Peyer's patch (tissue), 4 donors: ENCODE measurements around the gene MBNL2. TPM values are rescaled to one million over a fixed set of nuclear protein-coding genes. Genes with fewer than 3 reads are reported as not detected.

Experiments
- DNase-seq, 3 donors: peaks; one replicate each; pipeline ENCODE4 v3.0.0-alpha.2; 2017 to 2019
- H3K27ac ChIP-seq, 4 donors: fragments of 200-600 bp; sonication (generic); one replicate each; pipeline ENCODE4 v1.5.1; 2016 to 2019
- H3K27me3 ChIP-seq, 2 donors: fragments of 200-600 bp; sonication (generic); one replicate each; pipeline ENCODE4 v1.5.1; 2019
- H3K36me3 ChIP-seq, 3 donors: fragments of 200-600 bp; sonication (generic); one replicate each; pipeline ENCODE4 v1.5.1; 2016 to 2019
- H3K4me1 ChIP-seq, 4 donors: fragments of 200-600 bp; sonication (generic); one replicate each; pipeline ENCODE4 v1.5.1; 2016 to 2019
- H3K4me3 ChIP-seq, 4 donors: fragments of 200-600 bp; sonication (generic); 1 replicate in 3 of 4; 2 replicates in 1 of 4; pipeline ENCODE4 v1.5.1; 2016 to 2019; ENCODE audit warnings: mild to moderate bottlenecking in 1 of 4
- H3K9me3 ChIP-seq, 4 donors: fragments of 200-600 bp; sonication (generic); one replicate each; pipeline ENCODE4 v1.5.1; 2016 to 2019; ENCODE audit warnings: mild to moderate bottlenecking in 1 of 4
- CTCF ChIP-seq, 6 experiments: fragments of 450-650 bp in 4 of 6; fragments of 200-600 bp in 2 of 6; sonication (generic) in 1 of 6; IDR thresholded peaks; one replicate each; pipeline ENCODE4 v1.5.1; 2017 to 2019; ENCODE audit warnings: antibody characterized with exemption in 6 of 6, mild to moderate bottlenecking in 3 of 6, moderate library complexity in 1 of 6
- POLR2A ChIP-seq, 2 donors: fragments of 450-650 bp; IDR thresholded peaks; one replicate each; pipeline ENCODE4 v1.5.1; 2017; ENCODE audit warnings: antibody characterized with exemption in 2 of 2, mild to moderate bottlenecking in 2 of 2, moderate library complexity in 2 of 2
- total RNA-seq, 4 donors: library from RNA; depleted of rRNA; stranded (reverse); fragments of >200 nt; gene quantifications; one replicate each; pipeline ENCODE4 v1.1.0, GENCODE V29; 2016

Gene MBNL2
- total RNA-seq, 4 donors from 2014 or later = 27.0 to 44.6 (median 36.3) TPM

GRCh38 chr13:97185291-97185690 is 36.8 kb upstream of the MBNL2 start:
- no peaks in the 10 kb centered on the region for H3K27me3 ChIP-seq
- H3K4me1 ChIP-seq = no peaks in the 10 kb centered on the region
- H3K9me3 ChIP-seq = no peaks in the 10 kb centered on the region
- H3K27ac ChIP-seq = no peak overlapping the region
- no peak for DNase-seq
- no peaks in the 10 kb centered on the region for H3K36me3 ChIP-seq
- H3K4me3 ChIP-seq = no peak overlapping the region
- no peak for TF ChIP-seq CTCF (IDR thresholded peaks at IDR 0.05)
- no peak for TF ChIP-seq POLR2A (IDR thresholded peaks at IDR 0.05)

DNA sequence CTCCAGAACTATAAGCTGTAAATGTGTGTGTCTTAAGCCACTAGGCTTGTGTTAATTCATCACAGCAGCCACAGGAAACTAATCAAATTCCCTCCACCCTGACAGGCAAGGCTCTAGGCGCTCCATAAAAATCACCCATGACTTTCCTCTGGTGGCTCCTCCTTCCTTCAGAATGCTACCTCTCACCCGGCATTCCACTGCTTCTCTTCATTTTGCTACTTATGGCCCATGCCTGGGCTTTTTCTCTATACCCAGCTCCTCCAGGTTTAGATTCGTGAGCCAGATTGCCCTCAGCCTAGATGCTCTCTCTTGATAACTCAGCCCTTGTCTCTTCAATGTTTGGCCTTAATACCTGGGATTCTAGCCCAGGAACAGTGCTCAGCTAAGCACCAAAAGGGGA is 36.4 kb upstream of the MBNL2 start:
- Histone ChIP-seq H3K9me3 (no peaks in the 10 kb centered on the region), H3K27ac (no peak overlapping the region), H3K4me3 (no peak overlapping the region), H3K36me3 (no peaks in the 10 kb centered on the region), H3K4me1 (no peaks in the 10 kb centered on the region), H3K27me3 (no peaks in the 10 kb centered on the region)
- TF ChIP-seq POLR2A (IDR thresholded peaks at IDR 0.05) (no peak), CTCF (IDR thresholded peaks at IDR 0.05) (no peak)
- DNase-seq = no peak

DNA sequence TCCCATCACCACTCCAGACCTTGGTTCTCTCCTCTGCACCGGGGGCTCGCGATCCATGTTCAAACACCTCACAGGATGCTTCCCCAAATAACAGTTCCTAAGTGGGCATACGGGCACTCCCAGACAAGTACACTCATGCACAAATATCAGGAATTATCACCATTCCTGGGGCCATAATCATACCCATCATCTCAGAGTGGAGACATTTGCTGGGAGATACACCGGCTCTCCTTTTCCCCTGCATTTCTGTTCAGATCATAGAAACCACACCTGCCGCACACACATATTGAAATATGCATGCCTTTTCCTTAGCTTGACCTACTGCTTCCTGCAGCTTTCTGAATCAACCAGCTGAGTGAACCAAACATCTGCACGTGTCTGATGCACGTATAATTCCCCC is 33.9 kb upstream of the MBNL2 start:
- no peaks in the 10 kb centered on the region for H3K36me3 ChIP-seq
- no peak for DNase-seq
- no peaks in the 10 kb centered on the region for H3K9me3 ChIP-seq
- H3K27me3 ChIP-seq = no peaks in the 10 kb centered on the region
- peaks cover 0 to 10% (median 0%) of the 10 kb centered on the region in 4 donors for H3K4me1 ChIP-seq
- TF ChIP-seq CTCF (IDR thresholded peaks at IDR 0.05) = no peak
- no peak for TF ChIP-seq POLR2A (IDR thresholded peaks at IDR 0.05)
- no peak overlapping the region for H3K27ac ChIP-seq
- H3K4me3 ChIP-seq = no peak overlapping the region

- no peak for TF ChIP-seq CTCF (IDR thresholded peaks at IDR 0.05)
- no peak overlapping the region for H3K27ac ChIP-seq
- H3K4me3 ChIP-seq = no peak overlapping the region
- H3K4me1 ChIP-seq = peaks cover 0 to 10% (median 0%) of the 10 kb centered on the region in 4 donors
- H3K27me3 ChIP-seq = no peaks in the 10 kb centered on the region
- no peak for DNase-seq
- no peaks in the 10 kb centered on the region for H3K36me3 ChIP-seq
- H3K9me3 ChIP-seq = no peaks in the 10 kb centered on the region
Measured at GRCh38 chr13:97189928-97190327, 32.2 kb upstream of the MBNL2 start.

DNA sequence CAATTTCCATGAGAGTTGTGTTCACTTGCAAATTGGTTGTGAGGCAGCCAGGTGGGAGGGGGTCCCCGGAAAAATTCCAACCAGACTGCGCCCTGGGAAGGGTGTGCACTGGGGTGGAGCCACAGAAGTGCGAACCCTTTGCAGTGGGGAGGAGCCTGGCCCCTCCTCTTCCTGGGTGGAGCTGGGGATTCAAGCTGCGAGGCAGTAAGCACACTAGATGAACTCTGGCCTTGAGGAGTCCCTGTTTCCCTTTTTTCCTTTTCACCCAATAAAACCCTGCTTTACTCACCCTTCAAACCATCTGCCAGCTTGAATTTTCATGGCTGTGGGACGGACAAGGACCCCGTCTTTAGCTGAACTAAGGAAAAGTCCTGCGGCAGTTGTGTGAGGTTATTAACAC is 31.0 kb upstream of the MBNL2 start:
- Histone ChIP-seq H3K27me3 (no peaks in the 10 kb centered on the region), H3K4me3 (no peak overlapping the region), H3K9me3 (no peaks in the 10 kb centered on the region), H3K36me3 (no peaks in the 10 kb centered on the region), H3K4me1 (peaks cover 0 to 10% (median 0%) of the 10 kb centered on the region in 4 donors), H3K27ac (no peak overlapping the region)
- peak in 2 of 3 donors; percentile 57 to 66 for DNase-seq
- no peak for TF ChIP-seq POLR2A (IDR thresholded peaks at IDR 0.05)
- TF ChIP-seq CTCF (IDR thresholded peaks at IDR 0.05) = no peak

- no peaks in the 10 kb centered on the region for H3K36me3 ChIP-seq
- DNase-seq = no peak
- no peak overlapping the region for H3K4me3 ChIP-seq
- H3K27ac ChIP-seq = no peak overlapping the region
- peaks cover 0 to 10% (median 0%) of the 10 kb centered on the region in 4 donors for H3K4me1 ChIP-seq
- H3K9me3 ChIP-seq = no peaks in the 10 kb centered on the region
- TF ChIP-seq CTCF (IDR thresholded peaks at IDR 0.05) = no peak
- TF ChIP-seq POLR2A (IDR thresholded peaks at IDR 0.05) = no peak
- no peaks in the 10 kb centered on the region for H3K27me3 ChIP-seq
Measured at GRCh38 chr13:97191615-97192014, 30.5 kb upstream of the MBNL2 start.
